ENCODE results near the gene PPEF2.

The PPEF2 gene

DNA sequence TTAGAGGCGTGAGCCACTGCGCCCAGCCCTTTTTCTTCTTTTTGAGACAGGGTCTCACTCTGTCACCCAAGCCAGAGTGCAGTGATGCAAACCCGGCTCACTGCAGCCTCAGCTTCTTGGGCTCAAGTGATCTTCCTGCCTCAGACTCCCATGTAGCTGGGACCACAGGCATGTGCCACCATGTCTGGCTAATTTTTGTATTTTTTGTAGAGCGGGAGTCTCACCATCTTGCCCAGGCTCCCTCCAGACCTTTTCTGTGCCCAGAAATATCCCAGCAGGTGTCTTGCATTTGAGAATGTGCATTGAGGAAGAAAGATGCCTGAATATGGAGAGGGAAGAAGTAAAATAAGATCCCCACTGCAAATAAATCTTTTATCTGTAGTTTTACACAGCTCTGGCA lies 58.7 kb downstream of the PPEF2 start:
- Histone ChIP-seq H3K36me3 (ENCODE audit: control insufficient read depth in 5 of 5, insufficient read depth in 5 of 5, low read length in 5 of 5) (no peaks in the 10 kb centered on the region), H3K4me1 (ENCODE audit: control insufficient read depth in 5 of 5, insufficient read depth in 5 of 5, low read length in 5 of 5) (peaks cover 1 to 15% (median 12%) of the 10 kb centered on the region in 5 donors), H3K27me3 (ENCODE audit: control insufficient read depth in 5 of 5, insufficient read depth in 4 of 5, low read length in 5 of 5) (no peaks in the 10 kb centered on the region), H3K9ac (ENCODE audit: low read length in 5 of 5) (no peak overlapping the region), H3K27ac (ENCODE audit: low read depth, low read length) (peak overlapping the region; percentile 55), H3K9me3 (ENCODE audit: control insufficient read depth in 5 of 5, low read length in 5 of 5) (no peaks in the 10 kb centered on the region), H3K4me3 (ENCODE audit: low read depth in 1 of 5, low read length in 5 of 5) (no peak overlapping the region)

DNA sequence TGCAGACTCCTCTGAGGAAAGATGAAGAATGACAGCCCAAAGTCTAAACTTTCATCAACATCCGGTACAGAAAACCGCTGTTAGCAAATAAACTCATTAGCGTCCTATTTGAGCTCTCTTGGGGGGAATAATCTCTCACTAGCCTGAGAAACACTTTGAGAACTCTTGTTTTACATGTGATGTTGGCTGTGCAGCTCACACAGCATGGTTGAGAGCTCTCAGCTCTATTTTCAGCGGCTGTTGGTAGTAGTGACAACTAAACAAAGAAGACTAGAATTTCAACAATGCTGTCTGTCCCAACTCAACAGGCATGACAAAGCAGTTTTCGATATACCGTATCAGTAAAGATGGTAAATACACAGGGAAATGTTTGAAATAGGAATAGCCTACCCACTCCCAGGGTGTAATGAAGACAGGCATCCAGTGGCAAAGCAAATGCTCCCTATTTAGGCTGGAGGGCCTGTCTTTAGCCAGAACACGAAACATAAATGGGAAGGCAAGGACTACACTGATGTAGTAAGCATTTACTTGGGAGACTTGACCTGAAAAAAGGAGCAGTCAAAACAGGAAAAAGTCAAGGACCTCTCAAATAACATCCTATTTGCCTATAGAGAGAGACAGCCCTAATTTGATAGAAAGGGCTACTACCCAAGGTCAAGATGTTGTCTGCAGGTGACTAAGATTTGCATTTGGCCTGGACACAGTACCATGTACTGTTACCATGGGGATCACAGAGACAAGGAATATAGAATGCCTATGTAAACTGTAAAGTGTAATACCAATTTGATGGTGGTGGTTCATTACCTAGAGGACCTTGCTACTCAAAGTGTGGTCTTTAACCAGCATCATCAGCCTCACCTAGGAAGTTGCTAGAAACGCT lies 60.4 kb downstream of the PPEF2 start:
- Histone ChIP-seq H3K4me1 (ENCODE audit: control insufficient read depth in 5 of 5, insufficient read depth in 5 of 5, low read length in 5 of 5) (peaks cover 1 to 13% (median 9%) of the 10 kb centered on the region in 5 donors), H3K4me3 (ENCODE audit: low read depth in 1 of 5, low read length in 5 of 5) (no peak overlapping the region), H3K27ac (ENCODE audit: low read depth, low read length) (no peak overlapping the region), H3K36me3 (ENCODE audit: control insufficient read depth in 5 of 5, insufficient read depth in 5 of 5, low read length in 5 of 5) (no peaks in the 10 kb centered on the region), H3K27me3 (ENCODE audit: control insufficient read depth in 5 of 5, insufficient read depth in 4 of 5, low read length in 5 of 5) (no peaks in the 10 kb centered on the region), H3K9me3 (ENCODE audit: control insufficient read depth in 5 of 5, low read length in 5 of 5) (no peaks in the 10 kb centered on the region), H3K9ac (ENCODE audit: low read length in 5 of 5) (no peak overlapping the region)

DNA sequence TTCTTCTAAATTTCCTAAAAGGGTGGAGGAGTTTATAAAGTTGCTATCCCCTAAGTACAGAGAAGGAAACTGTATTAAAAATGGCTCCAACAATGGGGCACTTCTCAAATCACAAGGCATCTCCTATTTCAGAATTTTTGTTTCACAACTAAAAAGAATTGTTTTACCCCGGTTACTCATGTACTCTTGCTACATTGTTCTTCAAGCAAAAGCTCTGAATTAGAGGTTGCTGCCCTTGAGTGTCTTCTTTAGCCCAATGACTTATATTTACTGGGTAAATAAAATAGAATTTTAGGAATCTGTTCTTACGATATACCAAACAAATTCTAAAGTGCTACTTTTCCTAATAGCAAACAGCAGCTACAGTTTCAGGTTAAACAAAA lies 67.5 kb downstream of the PPEF2 start:
- H3K4me3 ChIP-seq (ENCODE audit: low read depth in 1 of 5, low read length in 5 of 5), result no peak overlapping the region

DNA sequence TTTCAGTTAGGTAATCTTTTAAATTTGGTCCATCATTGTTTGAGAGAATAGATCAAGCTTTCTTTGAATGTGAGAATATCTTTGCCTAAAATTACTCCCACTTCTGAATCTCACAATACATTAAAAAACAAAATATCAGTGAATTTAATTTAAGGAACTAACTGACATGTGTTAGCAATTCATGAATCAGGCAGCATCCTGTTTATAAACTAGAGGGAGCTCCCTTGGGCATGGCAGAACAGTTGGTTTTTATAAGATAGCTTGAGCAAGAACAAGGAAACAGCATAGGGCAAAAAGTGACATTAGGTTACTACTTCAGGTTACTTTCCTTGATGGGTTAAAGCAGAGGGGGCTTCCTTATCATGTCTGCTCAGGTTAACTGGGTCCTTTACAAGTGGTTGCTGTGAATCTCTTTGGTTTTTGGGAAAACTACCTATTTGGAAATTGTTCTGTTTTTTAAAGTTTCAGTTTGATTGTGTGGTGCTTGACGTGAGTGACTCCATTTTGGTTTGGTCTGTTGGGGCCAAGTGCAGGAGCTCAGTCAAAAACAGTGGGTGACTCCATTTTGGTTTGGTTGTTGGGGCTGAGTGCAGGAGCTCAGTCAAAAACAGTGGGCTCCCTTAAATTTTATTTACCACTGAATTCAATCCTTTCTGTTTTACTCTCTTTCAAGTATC lies 68.0 kb downstream of the PPEF2 start:
- Histone ChIP-seq H3K27me3 (ENCODE audit: control insufficient read depth in 5 of 5, insufficient read depth in 4 of 5, low read length in 5 of 5) (no peaks in the 10 kb centered on the region), H3K27ac (ENCODE audit: low read depth, low read length) (no peak overlapping the region), H3K9ac (ENCODE audit: low read length in 5 of 5) (no peak overlapping the region)

More for the DNA sequence above, 67.5 kb downstream of the PPEF2 start:
- no peak overlapping the region for H3K27ac ChIP-seq (ENCODE audit: low read depth, low read length)
- no peaks in the 10 kb centered on the region for H3K27me3 ChIP-seq (ENCODE audit: control insufficient read depth in 5 of 5, insufficient read depth in 4 of 5, low read length in 5 of 5)
- no peak overlapping the region for H3K9ac ChIP-seq (ENCODE audit: low read length in 5 of 5)
- H3K36me3 ChIP-seq (ENCODE audit: control insufficient read depth in 5 of 5, insufficient read depth in 5 of 5, low read length in 5 of 5), result no peaks in the 10 kb centered on the region
- peaks cover 0 to 14% (median 0%) of the 10 kb centered on the region in 5 donors for H3K4me1 ChIP-seq (ENCODE audit: control insufficient read depth in 5 of 5, insufficient read depth in 5 of 5, low read length in 5 of 5)
- H3K9me3 ChIP-seq (ENCODE audit: control insufficient read depth in 5 of 5, low read length in 5 of 5), result peaks cover 0 to 4% (median 0%) of the 10 kb centered on the region in 5 donors

DNA sequence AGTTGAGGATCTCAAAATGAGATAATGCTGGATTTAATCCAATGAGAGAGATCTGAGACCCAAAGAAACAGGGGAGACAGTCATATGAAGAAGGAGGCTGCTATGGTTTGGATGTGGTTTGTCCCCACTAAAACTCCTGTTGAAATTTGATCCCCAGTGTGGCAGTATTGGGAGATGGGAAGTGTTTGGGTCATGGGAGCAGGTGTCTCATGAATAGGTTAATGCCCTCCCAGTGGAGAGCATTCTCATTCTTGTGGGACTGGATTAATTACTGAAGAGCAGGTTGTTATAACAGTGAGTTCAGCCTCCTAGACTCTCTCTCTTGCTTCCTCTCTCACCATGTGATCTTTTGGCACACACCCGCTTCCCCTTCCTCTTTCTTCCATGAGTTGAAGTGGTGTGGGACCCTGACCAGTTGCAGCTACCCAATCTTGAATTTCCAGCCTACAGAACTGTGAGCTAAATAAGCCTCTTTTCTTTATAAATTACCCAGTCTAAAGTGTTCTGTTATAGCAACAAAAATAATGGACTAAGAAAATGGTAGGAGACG lies 70.3 kb downstream of the PPEF2 start:
- Histone ChIP-seq H3K4me1 (ENCODE audit: control insufficient read depth in 5 of 5, insufficient read depth in 5 of 5, low read length in 5 of 5) (peaks cover 0 to 14% (median 0%) of the 10 kb centered on the region in 5 donors), H3K9me3 (ENCODE audit: control insufficient read depth in 5 of 5, low read length in 5 of 5) (peaks cover 0 to 4% (median 0%) of the 10 kb centered on the region in 5 donors), H3K4me3 (ENCODE audit: low read depth in 1 of 5, low read length in 5 of 5) (no peak overlapping the region), H3K36me3 (ENCODE audit: control insufficient read depth in 5 of 5, insufficient read depth in 5 of 5, low read length in 5 of 5) (no peaks in the 10 kb centered on the region), H3K27me3 (ENCODE audit: control insufficient read depth in 5 of 5, insufficient read depth in 4 of 5, low read length in 5 of 5) (no peaks in the 10 kb centered on the region), H3K27ac (ENCODE audit: low read depth, low read length) (no peak overlapping the region), H3K9ac (ENCODE audit: low read length in 5 of 5) (no peak overlapping the region)

More for the DNA sequence above, 68.0 kb downstream of the PPEF2 start:
- Histone ChIP-seq H3K36me3 (ENCODE audit: control insufficient read depth in 5 of 5, insufficient read depth in 5 of 5, low read length in 5 of 5) (no peaks in the 10 kb centered on the region), H3K4me1 (ENCODE audit: control insufficient read depth in 5 of 5, insufficient read depth in 5 of 5, low read length in 5 of 5) (peaks cover 0 to 14% (median 0%) of the 10 kb centered on the region in 5 donors), H3K9me3 (ENCODE audit: control insufficient read depth in 5 of 5, low read length in 5 of 5) (peaks cover 0 to 4% (median 0%) of the 10 kb centered on the region in 5 donors), H3K4me3 (ENCODE audit: low read depth in 1 of 5, low read length in 5 of 5) (no peak overlapping the region)

DNA sequence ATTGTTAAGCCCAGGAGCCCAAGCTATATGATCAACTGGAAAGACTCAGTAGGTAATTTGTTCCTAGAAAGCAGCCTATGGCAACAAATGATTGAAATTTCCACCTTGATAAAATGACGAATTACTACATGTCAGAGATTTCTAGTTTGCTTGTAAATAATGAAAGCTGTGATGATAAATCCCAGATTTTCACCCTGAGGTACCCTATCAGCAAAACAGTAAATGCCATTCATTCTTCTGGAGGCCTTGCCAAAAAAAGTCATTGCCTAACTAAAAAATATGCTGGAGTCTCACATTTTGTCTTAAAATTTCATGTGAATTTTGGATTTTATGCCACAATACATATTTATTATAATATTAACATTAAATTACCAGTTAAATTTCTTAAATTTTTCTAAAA lies 71.3 kb downstream of the PPEF2 start:
- Histone ChIP-seq H3K4me3 (ENCODE audit: low read depth in 1 of 5, low read length in 5 of 5) (no peak overlapping the region), H3K27ac (ENCODE audit: low read depth, low read length) (no peak overlapping the region), H3K27me3 (ENCODE audit: control insufficient read depth in 5 of 5, insufficient read depth in 4 of 5, low read length in 5 of 5) (no peaks in the 10 kb centered on the region), H3K9me3 (ENCODE audit: control insufficient read depth in 5 of 5, low read length in 5 of 5) (peaks cover 0 to 4% (median 0%) of the 10 kb centered on the region in 5 donors), H3K9ac (ENCODE audit: low read length in 5 of 5) (no peak overlapping the region), H3K36me3 (ENCODE audit: control insufficient read depth in 5 of 5, insufficient read depth in 5 of 5, low read length in 5 of 5) (no peaks in the 10 kb centered on the region), H3K4me1 (ENCODE audit: control insufficient read depth in 5 of 5, insufficient read depth in 5 of 5, low read length in 5 of 5) (peaks cover 0 to 14% (median 0%) of the 10 kb centered on the region in 5 donors)

DNA sequence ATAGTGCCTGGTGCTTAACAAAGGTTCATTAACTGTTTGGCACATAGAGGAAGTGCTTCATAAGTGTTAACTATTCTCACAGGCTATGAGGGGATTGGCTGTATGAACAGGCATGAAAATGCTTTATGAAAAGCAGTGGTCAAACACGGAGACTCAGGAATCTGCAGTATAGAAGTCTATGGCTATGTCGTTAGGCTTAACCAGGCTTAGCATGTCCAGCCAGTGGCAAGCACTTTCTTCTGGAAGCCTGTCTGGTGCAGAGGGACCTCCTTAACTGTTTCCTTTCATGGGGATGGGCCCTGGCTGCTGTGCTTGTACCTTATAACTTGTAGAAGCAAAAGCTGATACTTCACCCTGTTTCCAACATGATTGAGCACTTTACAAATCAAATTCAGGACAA lies 78.4 kb downstream of the PPEF2 start:
- H3K27me3 ChIP-seq (ENCODE audit: control insufficient read depth in 5 of 5, insufficient read depth in 4 of 5, low read length in 5 of 5), result no peaks in the 10 kb centered on the region
- H3K9ac ChIP-seq (ENCODE audit: low read length in 5 of 5), result no peak overlapping the region
- no peak overlapping the region for H3K27ac ChIP-seq (ENCODE audit: low read depth, low read length)
- H3K9me3 ChIP-seq (ENCODE audit: control insufficient read depth in 5 of 5, low read length in 5 of 5), result no peaks in the 10 kb centered on the region
- no peaks in the 10 kb centered on the region for H3K4me1 ChIP-seq (ENCODE audit: control insufficient read depth in 5 of 5, insufficient read depth in 5 of 5, low read length in 5 of 5)
- H3K36me3 ChIP-seq (ENCODE audit: control insufficient read depth in 5 of 5, insufficient read depth in 5 of 5, low read length in 5 of 5), result no peaks in the 10 kb centered on the region
- H3K4me3 ChIP-seq (ENCODE audit: low read depth in 1 of 5, low read length in 5 of 5), result no peak overlapping the region

DNA sequence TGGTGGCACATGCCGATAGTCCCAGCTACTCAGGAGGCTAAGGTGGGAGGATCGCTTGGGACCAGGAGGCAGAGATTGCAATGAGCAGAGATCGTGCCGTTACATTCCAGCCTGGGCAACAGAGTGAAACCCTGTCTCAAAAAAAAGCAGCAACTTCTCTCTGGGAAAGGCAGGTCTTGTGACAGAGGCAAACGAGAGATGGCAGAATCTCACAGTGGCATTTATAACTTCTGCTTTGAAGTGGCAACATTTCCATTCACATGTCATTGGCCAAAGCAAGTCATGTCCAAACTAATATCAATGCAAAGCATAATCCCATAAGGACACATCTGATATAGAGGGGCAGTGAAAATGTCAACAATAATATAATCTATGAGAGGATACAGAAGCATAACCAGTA lies 79.8 kb downstream of the PPEF2 start:
- Histone ChIP-seq H3K36me3 (ENCODE audit: control insufficient read depth in 5 of 5, insufficient read depth in 5 of 5, low read length in 5 of 5) (no peaks in the 10 kb centered on the region), H3K9me3 (ENCODE audit: control insufficient read depth in 5 of 5, low read length in 5 of 5) (no peaks in the 10 kb centered on the region), H3K4me1 (ENCODE audit: control insufficient read depth in 5 of 5, insufficient read depth in 5 of 5, low read length in 5 of 5) (no peaks in the 10 kb centered on the region), H3K27me3 (ENCODE audit: control insufficient read depth in 5 of 5, insufficient read depth in 4 of 5, low read length in 5 of 5) (no peaks in the 10 kb centered on the region), H3K27ac (ENCODE audit: low read depth, low read length) (no peak overlapping the region), H3K9ac (ENCODE audit: low read length in 5 of 5) (no peak overlapping the region), H3K4me3 (ENCODE audit: low read depth in 1 of 5, low read length in 5 of 5) (no peak overlapping the region)

DNA sequence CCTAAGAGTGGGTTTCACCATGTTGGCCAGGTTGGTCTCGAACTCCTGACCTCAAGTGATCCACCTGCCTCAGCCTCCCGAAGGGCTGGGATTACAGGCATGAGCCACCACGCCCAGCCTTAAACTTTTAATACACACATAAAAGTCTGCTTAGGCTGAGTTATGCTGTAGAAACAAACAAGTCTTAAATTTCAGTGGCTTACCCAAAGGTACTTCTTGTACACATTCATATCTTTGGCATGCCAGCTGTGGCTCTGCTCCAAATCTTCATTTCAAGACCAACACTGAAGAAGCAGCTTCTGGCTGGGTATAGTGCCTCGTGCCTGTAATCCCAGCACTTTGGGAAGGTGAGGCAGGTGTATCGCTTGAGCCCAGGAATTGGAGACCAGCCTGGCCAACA lies 80.3 kb downstream of the PPEF2 start:
- Histone ChIP-seq H3K4me3 (ENCODE audit: low read depth in 1 of 5, low read length in 5 of 5) (no peak overlapping the region), H3K9ac (ENCODE audit: low read length in 5 of 5) (no peak overlapping the region), H3K4me1 (ENCODE audit: control insufficient read depth in 5 of 5, insufficient read depth in 5 of 5, low read length in 5 of 5) (no peaks in the 10 kb centered on the region), H3K36me3 (ENCODE audit: control insufficient read depth in 5 of 5, insufficient read depth in 5 of 5, low read length in 5 of 5) (peaks cover 0 to 2% (median 0%) of the 10 kb centered on the region in 5 donors), H3K9me3 (ENCODE audit: control insufficient read depth in 5 of 5, low read length in 5 of 5) (no peaks in the 10 kb centered on the region), H3K27ac (ENCODE audit: low read depth, low read length) (no peak overlapping the region), H3K27me3 (ENCODE audit: control insufficient read depth in 5 of 5, insufficient read depth in 4 of 5, low read length in 5 of 5) (no peaks in the 10 kb centered on the region)

DNA sequence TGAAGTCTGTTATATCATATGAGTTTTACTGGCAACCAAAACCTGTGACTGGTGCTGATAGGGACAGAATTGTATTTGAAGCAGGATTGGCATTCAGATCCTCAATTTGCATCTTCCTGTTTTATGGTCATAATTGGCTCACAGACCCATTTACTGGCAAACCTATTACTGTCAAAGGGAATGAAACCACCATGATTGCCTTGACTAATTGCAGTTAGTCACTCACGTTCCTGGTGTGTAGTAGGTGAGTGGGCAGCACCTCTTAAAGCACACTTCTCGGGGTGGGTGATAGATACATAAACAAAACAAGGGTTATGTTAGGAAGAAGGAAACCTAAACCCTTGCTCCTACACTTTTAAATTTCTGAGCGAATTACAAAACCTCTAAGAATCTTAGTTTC lies 81.0 kb downstream of the PPEF2 start:
- no peak overlapping the region for H3K27ac ChIP-seq (ENCODE audit: low read depth, low read length)
- no peak overlapping the region for H3K4me3 ChIP-seq (ENCODE audit: low read depth in 1 of 5, low read length in 5 of 5)
- H3K9ac ChIP-seq (ENCODE audit: low read length in 5 of 5), result no peak overlapping the region
- H3K36me3 ChIP-seq (ENCODE audit: control insufficient read depth in 5 of 5, insufficient read depth in 5 of 5, low read length in 5 of 5), result peaks cover 0 to 6% (median 0%) of the 10 kb centered on the region in 5 donors
- no peaks in the 10 kb centered on the region for H3K4me1 ChIP-seq (ENCODE audit: control insufficient read depth in 5 of 5, insufficient read depth in 5 of 5, low read length in 5 of 5)
- H3K9me3 ChIP-seq (ENCODE audit: control insufficient read depth in 5 of 5, low read length in 5 of 5), result no peaks in the 10 kb centered on the region
- H3K27me3 ChIP-seq (ENCODE audit: control insufficient read depth in 5 of 5, insufficient read depth in 4 of 5, low read length in 5 of 5), result no peaks in the 10 kb centered on the region
